ENCODE measurements around the gene STAT1.

STAT1 gene

DNA sequence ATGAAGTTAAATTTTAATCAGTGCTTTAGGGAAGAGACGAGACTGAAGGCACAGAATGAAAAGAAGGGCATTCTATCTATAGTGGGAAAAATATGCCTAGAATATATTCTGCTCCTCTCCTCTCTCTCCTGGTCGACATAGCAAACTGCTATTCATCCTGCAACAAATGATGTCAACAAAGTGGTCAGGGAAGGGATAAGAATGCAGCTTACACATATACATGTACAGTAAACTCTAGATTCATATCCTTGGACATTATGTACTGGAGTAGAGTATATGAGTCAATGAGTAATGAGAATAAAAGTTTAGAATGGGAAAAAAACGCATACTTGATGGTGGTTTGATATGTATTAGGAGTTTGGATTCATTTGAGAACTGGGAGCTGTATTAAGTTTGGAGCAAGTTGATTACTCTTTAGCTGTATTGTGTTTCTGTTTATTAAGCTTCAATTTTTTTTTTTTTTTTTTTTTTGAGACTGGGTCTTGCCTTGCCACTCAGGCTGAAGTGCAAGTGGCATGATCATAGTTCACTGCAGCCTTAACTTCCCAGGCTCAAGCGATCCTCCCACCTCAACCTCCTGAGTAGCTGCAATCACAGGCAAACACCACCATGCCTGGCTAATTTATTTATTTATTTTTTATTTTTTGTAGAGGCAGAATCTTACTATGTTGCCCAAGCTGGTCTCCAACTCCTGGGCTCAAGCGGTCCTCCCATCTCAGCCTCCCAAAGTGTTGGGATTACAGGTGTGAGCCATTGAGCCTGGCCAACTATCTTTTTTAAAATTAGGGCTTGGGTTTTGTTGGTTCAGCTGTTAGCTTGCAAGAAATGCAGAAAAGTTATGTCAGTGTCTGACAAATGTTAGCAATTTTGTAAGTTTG, 53.8 kb downstream of the STAT1 start:
- H3K4me3 ChIP-seq (ENCODE audit: low read length): no peak overlapping the region
- no peak for TF ChIP-seq ZNF274 (IDR thresholded peaks at IDR 0.05; ENCODE audit: low read depth, low read length)

DNA sequence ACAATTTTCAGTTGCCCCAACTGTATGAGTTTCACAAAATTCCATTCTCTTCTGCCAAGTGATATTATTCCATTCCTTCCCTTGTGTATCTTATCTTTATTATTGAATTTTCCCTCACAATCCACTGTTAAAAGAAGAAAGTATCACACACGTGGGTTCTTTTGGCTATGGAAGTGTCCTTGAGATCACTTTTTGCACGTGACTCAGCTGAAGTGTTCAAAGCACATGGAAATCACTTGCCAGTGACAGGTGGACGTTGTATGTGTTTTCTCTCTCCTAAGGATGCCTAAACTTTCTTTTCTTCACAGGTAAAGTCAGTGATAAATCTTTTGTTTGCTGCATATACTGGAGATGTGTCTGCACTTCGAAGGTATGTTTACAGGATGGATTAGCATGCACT, 60.7 kb downstream of the STAT1 start:
- no peak for TF ChIP-seq ZNF274 (IDR thresholded peaks at IDR 0.05; ENCODE audit: low read depth, low read length)
- H3K4me3 ChIP-seq (ENCODE audit: low read length): no peak overlapping the region

DNA sequence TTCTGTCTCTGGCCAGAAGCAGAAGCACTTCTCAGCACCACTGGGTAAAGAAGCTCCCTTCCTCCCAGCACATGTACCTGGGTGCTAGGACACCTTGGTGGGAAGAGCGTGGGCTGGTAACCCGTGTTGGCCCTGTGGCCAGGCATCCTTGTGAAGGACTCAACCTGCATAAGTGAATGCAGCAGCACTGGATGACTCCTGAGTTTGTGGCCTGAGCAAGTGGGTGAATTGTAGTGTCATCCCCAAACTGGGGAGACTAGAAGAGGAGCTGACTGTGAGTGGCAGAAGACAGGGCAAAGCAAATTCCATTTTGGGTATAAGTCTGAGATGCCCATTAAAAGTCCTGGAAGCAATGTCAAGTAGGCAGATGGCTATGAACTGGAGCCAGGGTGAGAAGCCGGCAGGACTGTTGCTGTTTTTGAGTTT, 63.4 kb downstream of the STAT1 start:
- no peak overlapping the region for H3K4me3 ChIP-seq (ENCODE audit: low read length)
- no peak for TF ChIP-seq ZNF274 (IDR thresholded peaks at IDR 0.05; ENCODE audit: low read depth, low read length)

DNA sequence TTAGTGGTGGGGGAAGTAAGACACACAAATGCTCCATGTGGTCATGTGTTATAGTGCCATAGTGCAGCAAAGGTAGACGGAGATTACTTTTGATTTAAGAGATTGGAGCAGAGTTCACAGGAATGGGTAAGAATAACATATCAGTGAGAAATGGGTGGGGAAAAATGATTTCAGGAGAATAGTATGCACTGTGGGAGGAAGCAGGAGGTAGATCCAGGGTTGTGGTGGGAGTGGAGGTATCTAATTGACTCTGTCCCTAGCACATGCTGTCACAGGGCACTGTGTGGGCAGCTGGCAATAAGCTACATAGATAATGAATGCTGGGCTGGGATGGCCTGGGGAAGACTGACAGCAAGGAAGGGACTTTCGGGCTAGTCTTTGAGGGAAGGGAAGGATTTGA, 65.3 kb downstream of the STAT1 start:
- no peak overlapping the region for H3K4me3 ChIP-seq (ENCODE audit: low read length)
- TF ChIP-seq ZNF274 (IDR thresholded peaks at IDR 0.05; ENCODE audit: low read depth, low read length): no peak

DNA sequence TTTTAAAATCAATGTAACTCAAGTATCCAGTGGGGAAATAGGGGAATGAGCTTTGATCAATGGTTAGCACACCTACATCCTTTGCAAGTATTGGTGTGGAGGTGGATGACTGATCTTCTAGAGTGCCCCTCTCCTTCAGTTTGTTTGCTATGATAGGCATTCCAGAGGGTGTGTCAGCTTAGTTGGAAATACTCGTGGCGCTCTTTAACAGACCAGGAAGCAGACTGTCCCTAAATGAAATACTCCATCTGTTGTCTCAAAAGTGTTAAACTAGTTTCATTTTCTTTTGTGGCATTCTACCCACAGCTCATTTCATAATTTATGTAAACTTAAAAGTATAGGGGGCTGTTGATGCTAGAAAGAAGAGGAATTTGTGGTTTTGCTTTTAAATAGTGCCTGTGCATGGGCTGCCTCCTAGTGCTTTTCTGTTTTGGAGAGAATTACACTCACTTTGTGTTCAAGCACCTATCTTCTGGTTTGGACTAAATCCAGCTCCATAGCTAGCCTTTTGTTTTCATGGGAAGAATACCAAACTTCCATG, 66.2 kb downstream of the STAT1 start:
- TF ChIP-seq ZNF274 (IDR thresholded peaks at IDR 0.05; ENCODE audit: low read depth, low read length): no peak
- H3K4me3 ChIP-seq (ENCODE audit: low read length): no peak overlapping the region

DNA sequence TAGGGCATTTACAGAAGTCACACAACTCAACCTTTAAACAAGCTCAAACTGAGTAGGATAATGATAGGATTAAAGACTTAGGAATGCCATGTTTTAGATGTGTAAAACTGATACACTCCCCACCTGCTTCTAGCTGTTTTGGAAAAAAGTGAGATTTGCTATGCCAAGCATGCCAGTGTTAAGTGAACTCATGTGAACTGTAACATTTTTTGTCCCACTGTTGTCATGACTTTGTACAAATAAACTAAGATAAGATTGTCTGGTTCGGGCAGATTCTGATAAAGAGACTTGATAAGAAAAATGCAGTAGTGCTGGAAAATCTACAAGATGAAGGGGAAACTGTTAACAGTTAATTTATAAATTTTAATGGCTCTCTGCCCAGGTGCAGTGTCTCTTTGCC, 66.8 kb downstream of the STAT1 start:
- H3K4me3 ChIP-seq (ENCODE audit: low read length): no peak overlapping the region
- TF ChIP-seq ZNF274 (IDR thresholded peaks at IDR 0.05; ENCODE audit: low read depth, low read length): no peak

DNA sequence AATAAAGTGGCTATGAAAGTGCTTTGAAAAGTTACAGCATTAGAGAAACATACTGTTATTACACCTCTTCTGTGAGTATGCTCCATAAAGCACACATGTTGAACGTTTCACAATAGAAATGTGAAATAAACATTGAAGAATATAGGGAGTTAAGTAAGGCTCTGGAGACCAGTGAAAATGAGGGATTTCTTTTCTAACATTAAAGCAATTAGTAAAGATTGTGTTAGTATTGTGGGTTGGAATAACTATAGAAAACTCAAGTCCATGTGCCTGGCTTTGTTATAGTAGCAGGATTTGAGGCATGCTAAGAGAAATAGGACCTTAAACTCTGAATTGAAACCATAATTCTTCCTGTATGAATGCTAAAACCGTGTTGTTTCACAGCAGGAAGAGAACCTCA, 70.3 kb downstream of the STAT1 start:
- no peak overlapping the region for H3K4me3 ChIP-seq (ENCODE audit: low read length)
- TF ChIP-seq ZNF274 (IDR thresholded peaks at IDR 0.05; ENCODE audit: low read depth, low read length): no peak

DNA sequence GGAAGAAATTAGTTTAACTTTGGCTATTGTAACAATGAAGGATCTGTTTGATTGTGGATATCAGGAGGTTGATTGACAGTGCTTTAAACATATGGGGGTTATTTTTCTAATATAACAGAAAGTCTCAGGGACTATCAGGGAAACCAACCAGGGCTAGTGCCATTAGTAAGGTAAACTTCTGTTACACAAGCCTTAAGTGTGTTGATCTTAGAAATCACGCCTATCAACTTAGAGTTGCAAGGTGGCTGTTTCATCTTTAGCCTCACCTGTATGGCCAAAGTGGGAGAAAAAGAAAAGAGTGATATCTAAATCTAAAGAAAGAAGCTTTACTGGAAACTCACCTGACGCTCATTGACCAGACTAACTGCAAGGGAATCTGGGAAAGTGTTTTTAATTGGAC, 71.3 kb downstream of the STAT1 start:
- H3K4me3 ChIP-seq (ENCODE audit: low read length): no peak overlapping the region
- no peak for TF ChIP-seq ZNF274 (IDR thresholded peaks at IDR 0.05; ENCODE audit: low read depth, low read length)

DNA sequence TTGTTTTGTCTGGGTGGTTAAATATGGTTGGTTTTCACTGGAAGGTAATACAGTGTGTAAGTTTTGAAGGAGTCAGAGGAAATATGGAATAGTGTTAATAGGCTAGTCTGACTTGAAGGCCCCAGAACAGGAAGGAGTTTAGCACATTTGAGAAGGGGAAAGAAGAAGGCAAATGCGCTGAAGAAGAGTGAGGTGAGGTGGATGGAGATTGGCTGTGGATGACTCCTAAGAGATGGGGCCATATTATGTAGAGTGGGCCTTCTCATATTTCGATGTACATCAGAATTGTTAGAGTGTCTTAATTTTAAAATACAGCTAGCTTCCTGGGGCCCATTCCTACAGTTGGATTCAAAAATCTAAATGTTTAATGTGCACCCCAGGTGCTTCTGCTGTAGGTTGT, 72.4 kb downstream of the STAT1 start:
- no peak for TF ChIP-seq ZNF274 (IDR thresholded peaks at IDR 0.05; ENCODE audit: low read depth, low read length)

DNA sequence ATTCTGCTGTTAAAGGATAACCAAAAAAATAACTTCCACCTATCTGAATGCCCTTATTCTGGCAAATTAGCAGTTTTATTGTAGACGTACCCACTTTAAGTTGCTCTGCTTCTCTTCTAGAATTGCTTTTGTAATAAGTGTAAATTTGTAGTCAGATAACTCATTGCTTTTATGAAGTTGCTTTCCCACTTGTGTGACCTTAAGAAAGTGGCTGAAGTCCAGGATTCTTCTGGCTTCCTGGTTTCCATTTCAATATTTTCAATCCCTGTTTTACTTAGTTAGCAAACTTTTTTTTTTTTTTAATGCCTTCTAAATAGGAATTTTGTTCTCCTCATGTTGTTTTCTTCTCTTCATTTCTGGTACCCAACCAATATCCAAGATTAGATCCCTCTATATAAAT, 73.5 kb downstream of the STAT1 start:
- H3K4me3 ChIP-seq (ENCODE audit: low read length): no peak overlapping the region
- no peak for TF ChIP-seq ZNF274 (IDR thresholded peaks at IDR 0.05; ENCODE audit: low read depth, low read length)

More for the DNA sequence above, 72.4 kb downstream of the STAT1 start:
- H3K4me3 ChIP-seq (ENCODE audit: low read length): no peak overlapping the region

DNA sequence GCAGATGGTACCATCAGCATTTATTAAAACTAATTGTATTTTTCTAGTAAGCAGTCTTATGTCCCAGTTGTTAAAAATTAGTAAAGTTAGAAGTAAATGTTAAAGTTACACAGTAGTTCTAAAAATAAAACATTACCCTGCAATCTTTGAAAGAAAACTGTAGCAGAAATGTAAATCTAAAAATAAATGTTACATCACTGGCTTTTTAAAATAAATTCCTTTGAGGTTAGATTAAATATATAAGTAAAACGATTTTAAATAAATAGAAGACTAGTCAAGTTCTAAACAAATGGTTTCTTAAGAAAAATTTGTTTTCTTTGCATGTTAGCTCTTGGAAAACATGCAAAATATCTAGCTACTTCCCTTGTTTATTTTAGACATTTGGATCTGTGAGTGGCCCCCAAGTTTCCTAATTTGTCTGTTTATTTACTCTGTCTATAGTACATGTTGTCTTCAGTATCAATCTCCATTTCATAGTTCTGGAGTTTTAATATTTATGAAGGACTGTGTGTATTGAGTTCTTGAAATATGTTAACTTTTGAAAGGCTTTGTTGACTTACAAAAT, 75.1 kb downstream of the STAT1 start:
- H3K4me3 ChIP-seq (ENCODE audit: low read length): no peak overlapping the region
- TF ChIP-seq ZNF274 (IDR thresholded peaks at IDR 0.05; ENCODE audit: low read depth, low read length): no peak

DNA sequence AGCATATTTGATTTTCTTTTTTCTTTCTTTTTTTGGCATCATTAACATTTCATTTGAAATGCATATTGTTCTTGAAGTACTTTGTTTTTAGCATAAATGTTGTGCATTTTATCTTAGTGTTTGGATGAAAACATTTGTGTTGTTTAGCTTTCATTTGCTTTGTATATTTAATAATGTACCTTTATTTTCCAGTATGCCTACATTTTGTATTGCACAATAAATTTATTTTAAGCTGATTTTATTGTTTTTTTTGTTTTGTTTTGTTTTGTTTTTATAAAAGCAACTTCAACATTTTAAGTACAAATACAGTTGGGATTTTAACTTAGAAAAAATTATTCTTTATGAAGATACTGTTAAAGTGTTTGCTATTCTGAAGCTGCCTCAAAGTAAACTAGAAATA, 78.9 kb downstream of the STAT1 start:
- TF ChIP-seq ZNF274 (IDR thresholded peaks at IDR 0.05; ENCODE audit: low read depth, low read length): no peak
- H3K4me3 ChIP-seq (ENCODE audit: low read length): no peak overlapping the region

DNA sequence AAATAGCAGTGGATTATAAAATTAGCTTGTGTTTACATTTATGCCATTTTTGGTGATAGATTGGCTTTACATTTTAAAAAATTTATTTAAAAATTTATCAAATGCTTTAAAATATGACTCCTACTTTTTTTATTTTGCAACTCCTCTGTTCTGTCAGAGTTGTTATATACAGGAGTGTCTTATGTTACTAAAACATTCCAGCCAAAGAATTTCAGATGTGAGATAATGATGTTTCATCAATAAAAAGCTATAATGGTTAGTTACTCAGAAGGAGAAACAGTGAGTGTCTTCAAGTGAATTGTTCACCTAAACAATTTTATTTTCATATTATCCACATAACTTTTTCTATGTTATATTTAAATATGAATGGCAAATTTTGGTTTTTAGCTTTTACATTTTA, 80.6 kb downstream of the STAT1 start:
- TF ChIP-seq ZNF274 (IDR thresholded peaks at IDR 0.05; ENCODE audit: low read depth, low read length): no peak
- H3K4me3 ChIP-seq (ENCODE audit: low read length): no peak overlapping the region

DNA sequence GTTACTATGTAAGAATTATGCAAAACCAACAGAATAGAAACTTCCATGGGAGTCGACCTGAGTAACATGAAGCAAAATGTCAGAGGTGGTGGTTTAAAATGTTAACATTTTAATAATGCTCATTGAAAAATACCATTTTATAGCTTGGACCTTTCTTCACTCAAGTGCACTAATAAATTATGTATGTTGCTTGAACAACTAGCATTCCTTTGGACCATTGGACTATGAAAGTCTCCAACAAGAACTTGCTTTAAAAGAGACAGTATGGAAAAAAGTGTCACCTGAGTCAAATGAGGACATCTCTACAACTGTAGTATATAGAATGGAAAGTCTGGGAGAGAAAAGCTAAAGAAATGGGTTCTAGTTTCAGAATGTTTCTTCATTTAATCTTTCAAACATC, 81.5 kb downstream of the STAT1 start:
- TF ChIP-seq ZNF274 (IDR thresholded peaks at IDR 0.05; ENCODE audit: low read depth, low read length): no peak

DNA sequence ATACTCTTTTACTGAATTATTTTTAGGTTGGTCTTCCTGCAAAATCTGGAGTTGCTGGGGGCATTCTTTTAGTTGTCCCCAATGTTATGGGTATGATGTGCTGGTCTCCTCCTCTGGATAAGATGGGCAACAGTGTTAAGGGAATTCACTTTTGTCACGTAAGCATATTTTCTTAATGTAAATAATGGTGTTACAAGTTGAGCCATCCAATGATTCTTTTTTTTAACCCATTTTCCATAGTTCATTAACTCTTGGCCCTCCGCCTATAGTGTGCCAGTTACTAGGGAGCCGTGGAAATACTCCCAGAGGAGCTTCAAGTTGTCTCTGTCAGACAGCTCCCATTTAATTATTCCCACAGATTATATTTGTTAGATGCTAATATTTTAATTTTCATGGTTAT, 83.6 kb downstream of the STAT1 start:
- H3K4me3 ChIP-seq (ENCODE audit: low read length): no peak overlapping the region
- TF ChIP-seq ZNF274 (IDR thresholded peaks at IDR 0.05; ENCODE audit: low read depth, low read length): no peak

More for the DNA sequence above, 81.5 kb downstream of the STAT1 start:
- H3K4me3 ChIP-seq (ENCODE audit: low read length): no peak overlapping the region

Measured in GM08714 (cell line).